GM19025 (cell line): ENCODE measurements around the gene EVL.

Experiments used
- ATAC-seq: cut with Tn5 transposase; IDR thresholded peaks from one replicate; pipeline ENCODE4 v1.9.1; 2021; ENCODE audit warnings: mild to moderate bottlenecking, low read depth, moderate library complexity; ENCODE audit not compliant: unreplicated experiment

EVL gene

DNA sequence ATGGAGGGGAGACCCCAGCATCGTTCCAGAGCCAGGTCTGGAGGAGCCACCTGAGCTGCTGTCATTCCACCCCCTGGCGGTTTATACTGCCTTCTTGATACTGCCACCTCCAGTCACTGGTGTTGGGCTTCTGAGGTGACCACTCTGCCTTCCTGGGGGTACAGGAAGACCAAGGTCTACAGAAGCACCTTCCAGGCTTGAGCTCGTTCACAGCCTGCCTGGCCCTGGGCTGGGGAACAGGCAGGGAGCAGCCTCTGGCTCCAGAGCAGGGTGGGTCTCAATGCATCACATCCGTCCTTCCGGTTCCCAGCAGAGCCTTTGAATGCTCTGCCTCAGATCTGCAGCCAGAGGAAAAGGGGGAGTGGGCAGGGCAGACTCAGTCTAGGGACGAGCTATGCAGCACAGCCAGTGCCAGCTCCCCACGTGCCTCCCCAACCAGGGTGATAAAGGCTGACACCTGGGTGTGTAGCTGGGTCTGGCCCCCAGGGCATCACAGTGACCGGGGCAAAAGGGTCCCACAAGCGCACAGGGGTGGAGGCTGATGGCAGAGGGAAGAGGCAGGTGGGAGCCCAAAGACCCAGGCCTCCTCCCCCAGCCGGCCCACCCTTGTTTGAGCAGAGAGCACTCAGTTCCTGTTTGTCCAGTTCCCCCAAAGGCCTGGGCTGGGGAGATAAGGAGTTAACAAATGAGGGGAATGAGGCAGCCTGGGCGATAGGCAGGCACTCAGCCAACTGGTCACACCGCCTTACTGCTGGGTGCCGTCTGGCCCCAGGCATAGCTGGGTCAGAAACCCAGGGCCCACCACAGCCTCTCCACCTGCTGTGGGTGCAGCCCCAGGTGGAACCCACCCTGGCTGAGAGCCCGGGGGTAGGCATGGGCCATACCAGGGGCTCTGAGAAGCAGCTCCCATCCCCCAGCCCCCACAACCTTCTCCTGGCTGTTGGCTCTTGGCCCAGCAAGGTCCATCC is 77.1 kb downstream of the EVL start:
- no peak for ATAC-seq

DNA sequence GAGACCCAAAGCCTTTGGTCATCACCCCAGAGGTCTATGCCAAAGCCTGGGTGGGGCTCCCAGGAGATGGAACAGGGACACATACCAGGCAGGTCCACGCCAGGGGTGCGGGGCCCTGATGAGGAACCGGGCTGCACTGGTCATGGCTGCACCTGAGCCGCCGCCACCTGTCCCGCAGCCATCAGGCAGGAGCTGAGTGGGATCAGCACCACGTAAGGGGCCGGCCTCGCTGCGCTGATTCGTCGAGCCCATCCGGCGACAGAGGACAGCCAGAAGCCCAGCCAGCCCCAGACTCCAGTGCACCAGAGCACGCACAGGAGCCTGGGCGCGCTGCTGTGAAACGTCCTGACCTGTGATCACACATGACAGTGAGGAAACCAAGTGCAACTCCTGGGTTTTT is 78.3 kb downstream of the EVL start:
- ATAC-seq = no peak

DNA sequence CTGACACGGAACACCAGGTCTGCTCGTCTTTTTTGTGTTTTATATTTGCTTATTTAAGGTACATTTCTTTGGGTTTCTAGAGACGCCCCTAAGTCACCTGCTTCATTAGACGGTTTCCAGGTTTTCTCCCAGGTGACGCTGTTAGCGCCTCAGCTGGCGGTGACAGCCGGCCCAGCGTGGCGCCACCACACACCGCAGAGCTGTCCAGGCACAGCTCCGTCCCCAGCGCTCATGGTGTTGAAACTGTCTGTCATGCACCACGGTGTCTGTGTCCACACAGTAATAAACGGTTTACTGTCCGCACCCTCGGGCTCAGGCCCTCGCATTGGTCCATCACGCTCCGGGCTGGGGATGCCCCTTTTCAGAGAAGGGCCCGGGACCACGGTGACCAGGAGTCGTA is 78.7 kb downstream of the EVL start:
- ATAC-seq = no peak

DNA sequence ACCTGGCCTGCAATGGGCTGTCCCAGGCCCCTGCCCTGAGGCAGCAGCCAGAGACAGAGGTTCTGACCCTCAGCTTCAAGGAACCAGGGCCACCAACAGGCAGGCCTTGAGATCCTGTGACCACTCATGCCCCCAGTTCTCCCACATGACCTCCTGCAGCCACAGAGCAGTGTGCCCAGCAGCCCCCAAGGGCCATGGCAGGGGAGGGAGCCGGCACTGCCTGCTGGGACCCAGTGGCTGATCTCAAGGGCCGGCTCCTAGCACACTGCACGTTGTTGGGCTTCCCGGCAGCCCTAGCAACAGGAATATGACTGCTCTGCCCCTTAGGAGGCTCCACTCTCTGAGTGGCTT is 79.4 kb downstream of the EVL start:
- no peak for ATAC-seq

DNA sequence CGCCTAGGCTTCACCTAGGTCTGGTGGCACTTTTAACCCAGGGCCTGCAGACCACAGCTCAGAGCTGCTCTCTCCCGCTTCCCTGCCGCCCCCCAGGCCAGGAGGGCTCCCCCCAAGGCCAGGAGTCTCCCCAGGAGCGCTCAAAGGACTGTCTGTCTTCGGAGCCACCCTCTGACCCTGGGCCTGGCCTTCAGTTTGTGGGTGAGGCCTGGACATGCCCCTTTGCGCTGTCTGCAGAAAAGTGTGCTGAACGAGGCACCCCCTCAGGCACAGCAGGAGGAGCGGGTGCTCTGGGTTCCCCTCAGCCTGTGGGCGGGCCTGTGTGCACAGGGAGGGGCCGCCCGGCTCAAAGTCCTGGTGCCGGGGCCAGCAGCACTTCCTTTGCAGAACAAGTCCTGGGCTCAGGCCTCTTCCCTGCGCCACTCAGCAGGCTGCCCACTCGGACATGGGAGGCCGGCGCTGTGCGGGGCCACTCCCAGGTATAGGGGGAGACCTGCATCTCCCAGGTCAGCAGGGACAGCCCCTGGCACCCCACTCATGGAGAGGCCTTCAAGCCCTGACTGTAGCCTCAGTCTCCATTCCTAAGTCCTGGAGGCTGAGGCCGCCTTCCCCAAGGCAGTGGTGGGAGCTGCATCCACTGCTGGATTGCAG is 79.9 kb downstream of the EVL start:
- ATAC-seq = no peak

DNA sequence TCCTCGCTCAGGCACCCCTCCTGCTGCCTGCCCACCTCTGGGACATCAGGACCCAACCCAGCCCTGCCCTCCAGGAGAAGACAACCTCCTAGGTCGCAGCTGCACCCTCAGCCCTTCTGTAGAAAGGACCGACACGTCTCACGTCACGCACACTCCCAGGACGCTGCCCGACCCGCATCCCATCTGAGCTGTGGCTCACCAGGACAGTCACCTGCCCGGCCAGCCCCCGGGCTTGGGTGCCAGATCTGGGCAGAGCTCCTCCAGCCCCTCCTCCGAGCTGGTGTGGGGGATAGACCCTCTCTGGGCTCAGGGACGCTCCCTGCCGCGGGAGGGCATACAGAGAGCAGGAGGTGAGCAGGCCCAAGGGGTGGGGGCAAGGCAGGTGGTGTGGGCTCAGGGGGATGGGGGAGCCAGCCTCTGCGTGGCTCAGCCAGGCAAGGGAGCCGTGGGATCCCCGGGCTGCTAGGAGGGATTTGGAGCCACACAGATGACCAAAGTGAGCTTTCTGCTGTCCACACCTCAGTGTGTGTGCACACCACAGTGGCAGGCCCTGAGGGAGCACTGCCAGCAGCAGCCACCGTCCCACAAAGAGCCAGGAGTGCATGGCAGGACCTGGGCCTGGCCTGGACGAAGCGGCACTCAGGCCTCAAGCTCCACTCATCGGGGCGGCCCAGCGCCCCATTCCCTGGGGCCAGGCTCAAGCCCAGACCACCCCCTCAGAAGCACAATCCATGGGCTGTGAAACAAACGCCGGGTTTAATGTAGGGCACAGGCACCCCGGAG is 80.7 kb downstream of the EVL start:
- no peak for ATAC-seq

DNA sequence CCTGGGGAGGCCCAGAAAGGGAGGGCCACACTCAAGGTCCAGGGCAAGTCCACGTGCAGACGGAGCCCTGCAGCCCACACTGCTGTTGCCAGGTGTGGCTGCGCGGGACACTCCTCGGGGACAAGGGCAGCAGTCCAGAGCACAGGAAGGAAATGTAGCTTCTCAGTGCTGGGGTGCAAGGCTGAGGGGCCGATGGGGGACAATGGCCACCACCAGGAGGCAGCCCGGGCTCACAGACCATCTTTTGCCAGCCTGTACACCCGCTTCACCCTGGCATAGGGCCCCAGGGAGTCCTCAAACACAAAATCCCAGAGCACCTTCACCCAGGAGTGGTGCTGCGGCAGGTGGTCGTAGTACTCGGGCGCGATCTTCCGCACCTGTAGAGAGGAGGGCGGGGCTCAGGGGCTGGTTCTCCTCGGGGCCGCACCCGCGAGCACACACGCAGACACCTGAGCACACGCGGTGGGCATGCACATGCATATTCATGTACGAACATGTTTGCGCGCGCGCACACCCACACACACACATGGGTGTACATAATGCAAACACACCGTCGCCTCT is 81.4 kb downstream of the EVL start:
- ATAC-seq = no peak

DNA sequence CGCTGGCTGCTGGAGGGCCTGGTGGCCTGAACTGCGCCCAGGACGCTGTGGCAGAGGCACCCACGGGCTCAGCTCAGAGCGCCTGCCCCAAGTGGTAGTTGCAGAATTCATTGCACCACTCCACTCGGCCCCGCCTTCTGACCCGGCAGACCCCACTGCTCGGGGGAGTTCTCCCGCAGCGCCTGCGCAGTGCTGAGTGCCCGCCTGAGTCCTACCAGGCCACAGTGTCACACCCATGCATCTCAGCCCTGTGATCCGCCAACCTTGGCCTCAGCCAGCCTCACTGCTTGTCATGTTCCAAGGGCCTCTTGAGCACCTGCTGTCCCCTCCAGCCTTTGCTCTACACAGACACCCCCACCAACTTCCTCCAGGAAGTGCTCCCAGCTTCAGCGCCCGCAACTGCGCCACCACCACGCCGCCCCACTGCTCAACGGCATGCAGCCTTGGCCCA is 82.0 kb downstream of the EVL start:
- no peak for ATAC-seq

DNA sequence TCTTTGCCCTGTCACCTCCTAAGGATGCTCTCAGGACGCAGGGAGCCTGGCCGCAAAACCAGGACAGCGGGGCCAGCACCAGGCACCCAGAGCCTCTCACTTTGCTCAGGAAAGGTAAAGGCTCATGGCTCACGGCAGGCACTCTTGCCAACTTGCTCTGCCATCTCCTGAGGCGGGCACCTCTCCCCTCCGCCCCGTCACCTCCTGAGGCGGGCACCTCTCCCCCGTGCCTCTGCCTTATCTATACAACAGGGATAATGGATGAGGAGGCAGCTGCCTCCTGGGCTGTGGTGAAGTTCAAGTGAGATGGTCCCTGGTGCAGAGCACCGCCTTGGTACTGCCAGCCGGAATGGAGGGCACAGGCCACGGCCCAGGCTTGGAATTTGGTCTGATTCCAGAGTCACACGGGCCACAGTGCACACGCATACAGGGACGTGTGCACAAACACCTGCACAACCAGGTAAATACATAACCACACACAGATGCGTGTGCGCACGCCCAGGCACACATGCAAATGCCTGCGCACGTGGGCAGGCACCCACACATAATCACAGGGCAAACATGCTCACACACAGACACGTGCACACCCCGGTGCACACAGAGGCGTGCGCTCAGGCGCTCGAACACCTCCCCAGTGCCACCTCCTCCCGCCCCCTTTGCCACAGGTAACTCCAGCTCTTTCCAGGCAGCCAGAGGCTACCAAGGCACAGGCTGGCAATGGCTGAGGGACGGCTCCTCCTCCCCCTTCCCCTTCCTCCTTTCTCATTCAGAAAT is 82.7 kb downstream of the EVL start:
- ATAC-seq = no peak

DNA sequence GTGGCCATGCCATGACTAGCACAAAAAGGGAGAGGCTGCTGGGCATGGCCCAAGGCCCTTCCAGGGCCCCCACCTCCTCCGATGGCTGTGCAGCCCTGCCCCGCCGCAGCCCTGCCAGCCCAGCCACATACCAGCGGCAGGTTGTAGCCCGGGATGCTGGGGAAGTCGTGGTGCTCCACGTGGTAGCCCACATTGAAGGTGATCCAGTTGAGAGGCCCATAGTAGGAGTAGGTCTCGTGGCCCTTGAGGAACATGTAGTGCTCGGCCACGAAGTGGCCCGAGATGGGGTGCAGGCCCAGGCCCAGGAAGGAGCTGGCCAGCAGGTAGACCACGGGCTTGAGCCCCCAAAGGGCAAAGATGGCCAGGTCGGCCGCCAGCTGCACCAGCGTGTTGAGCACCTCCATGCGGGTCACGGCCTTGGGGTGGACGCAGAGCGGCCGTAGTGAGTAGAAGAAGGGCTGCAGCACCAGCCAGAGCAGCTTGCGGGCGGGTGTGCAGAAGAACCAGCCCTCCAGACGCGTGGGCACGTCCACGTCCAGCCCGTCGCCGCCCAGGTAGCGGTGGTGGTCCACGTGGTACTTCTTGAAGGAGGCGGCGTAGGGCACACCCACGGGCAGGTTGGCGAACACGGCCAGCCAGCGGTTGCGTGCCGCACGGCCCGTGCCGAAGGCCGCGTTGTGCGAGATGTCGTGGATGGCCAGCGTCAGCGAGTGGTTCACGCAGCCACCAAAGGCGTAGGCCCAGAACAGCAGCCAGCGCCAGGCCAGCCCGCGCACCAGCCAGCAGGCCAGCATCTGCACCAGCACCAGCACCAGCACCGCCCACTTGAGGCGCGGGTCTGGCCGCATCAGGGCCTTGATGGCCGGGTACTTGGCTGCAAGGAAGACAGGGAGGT is 83.9 kb downstream of the EVL start:
- ATAC-seq = no peak

DNA sequence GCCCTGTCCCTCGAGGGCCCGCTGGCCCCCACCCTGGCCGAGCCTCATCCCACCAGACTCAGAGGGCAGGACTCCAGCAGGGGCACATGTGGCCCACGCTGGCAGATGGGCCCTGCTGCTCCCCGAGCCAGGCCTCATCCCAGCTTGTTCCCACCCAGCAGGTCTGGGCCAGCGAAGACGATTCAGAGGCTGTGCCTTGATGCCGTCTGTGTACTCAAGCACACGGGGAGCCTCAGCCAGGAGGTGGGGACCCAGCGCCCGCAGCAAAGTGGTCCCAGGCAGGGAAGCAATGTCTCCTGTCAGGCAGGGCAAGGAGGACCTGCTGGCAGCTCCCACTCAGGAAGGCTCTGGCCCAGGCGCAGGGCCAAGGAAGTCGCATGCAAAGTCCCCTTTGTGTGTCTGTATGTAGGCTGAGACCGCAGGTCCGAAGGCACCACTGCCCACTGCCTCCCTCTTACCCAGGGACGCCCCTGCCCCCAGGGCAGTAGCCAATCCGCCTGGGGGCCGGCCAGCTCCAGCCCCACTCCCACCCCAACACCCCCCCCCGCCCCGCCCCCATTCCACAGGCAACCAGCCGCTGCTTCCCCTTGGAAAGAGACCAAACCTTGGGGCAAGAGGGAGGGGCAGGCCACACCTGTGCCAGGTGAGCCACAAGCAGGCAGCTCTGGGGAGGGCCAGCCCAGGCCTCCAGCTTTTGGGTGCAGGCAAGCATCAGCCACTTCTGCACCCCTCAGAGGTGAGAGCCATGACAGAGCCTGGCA is 84.8 kb downstream of the EVL start:
- ATAC-seq = no peak

DNA sequence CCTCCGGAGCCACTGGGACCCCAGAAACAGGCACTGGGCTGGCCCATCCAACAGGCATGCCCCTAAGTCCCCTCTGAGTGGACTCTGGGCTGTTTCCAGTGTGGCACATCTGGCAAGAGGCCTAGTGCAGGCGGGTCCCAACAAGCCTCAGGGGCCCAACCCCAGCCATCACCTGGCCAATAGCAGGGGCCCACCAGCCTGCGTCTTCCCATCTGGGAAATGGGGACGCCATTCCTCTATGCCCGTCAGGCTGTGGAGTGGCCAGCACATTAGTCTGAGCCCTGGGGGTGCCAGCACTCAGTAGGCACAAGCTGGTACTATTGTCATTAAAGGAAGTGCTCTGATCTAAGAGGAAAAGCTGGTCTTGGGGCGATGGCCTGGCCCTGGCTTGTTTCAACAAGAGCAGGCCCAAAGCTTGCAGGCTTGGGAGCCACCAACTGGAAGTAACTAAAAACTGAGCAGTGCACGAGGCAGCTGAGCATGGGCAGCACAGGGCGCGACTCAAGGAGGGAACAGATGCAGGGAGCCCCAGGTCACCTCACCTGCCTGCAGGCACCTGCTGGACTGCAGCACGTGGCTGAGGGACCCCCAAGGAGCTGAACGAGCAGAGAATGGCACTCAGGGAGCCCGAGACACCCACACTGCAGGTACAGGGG is 85.8 kb downstream of the EVL start:
- ATAC-seq = no peak

DNA sequence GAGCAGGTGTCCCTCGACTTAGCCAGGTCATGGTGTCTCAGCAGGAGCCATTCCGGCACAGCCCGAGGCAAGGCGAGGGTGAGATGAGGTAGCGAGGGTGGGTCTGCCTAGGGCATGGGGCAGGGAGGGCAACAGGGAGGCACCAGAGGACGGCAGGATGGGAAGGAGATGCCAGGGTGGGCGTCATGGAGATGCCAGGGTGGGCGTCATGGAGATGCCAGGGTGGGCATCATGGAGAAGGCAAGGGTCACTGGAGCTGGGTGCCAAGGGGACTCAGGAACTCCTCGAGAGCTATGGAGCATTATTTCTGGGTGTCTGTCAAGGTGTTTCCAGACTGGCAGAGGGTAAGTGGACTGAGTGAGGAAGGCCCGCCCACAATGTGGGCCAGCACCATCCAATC is 86.9 kb downstream of the EVL start:
- ATAC-seq = no peak

DNA sequence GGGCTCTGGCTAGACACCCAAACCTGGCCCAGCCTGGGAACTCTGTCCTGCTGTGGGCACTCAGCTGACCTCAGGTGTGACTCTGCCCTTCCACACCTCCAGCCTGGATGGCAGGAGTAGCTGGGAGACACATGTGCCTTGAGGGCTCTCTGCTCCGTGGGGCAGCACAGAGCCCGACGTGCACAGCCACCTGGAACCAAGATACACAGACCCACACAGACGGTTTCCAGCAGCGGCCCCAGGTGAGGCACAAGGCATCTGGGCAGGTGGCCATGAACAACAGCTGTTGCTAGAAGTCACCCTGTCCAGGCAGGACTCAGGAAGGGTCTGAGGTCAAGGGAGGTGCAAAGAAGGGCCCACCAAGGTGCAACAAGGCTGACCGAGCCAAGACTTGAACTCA is 88.3 kb downstream of the EVL start:
- no peak for ATAC-seq

DNA sequence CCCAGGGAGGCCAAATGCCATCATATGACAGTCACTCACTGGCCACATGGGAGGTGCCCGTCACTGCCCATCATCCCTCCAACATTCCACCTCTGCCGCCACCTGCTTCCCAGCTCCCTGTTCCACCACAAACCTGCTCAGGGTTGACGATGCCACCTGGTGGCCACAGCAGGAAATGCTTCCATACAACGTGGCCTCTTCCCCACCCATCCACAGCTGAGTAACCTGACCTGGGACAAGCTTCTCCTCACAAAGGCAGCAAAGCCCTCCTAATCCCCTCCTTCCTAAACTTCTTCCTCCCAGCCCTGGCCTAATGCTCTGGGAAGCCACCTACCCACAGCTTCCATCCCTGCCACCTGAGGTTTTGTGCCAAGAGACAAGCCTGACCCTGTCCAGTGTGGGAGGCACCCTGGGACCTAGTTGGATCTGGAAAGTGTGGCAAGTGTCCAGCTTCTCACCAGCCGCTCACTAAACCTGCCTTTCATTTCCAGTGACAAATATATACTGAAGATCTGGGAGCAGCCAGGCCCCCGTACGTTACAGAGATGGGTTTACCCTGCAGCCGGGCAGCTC is 89.9 kb downstream of the EVL start:
- ATAC-seq = no peak

DNA sequence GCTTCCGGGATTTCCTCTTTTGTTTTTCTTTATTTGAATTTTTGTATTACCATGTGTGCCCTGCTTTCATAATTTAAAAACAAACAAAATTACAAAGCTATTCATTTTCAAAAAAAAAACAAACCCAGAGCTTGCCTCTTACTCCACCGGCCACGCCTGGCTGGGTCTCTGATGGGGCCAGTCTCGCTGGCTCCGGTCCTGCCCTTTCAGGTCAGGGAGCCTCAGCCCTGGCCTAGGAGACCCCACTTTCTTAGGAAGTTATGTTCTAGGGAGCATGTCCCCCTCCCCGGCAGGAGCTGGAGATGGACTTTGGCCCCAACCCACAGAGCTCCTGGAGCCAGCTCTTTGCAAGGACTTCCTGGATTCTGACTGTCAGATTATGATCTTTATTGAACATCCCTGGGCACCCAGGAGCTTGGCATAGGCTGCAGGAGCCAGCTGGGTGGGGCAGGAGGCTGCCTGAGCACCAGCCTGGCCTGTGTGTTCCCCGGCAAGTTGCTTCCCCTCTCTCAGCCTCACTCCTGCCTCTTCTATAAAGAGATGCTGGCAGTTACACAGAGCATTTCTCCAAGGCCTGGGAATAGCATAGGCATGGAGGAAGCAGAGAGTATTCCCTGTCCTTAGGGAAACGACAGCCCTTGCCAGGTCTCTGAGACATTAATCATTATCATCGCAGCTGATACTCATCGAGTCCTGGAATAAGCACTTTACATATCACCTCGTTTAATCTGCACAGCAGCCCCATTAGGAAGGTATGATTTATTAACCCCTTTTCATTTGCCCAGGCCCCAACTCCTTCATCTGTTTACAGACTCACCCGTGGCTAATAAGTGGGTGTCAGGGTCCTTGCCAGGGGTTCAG is 90.8 kb downstream of the EVL start:
- no peak for ATAC-seq

DNA sequence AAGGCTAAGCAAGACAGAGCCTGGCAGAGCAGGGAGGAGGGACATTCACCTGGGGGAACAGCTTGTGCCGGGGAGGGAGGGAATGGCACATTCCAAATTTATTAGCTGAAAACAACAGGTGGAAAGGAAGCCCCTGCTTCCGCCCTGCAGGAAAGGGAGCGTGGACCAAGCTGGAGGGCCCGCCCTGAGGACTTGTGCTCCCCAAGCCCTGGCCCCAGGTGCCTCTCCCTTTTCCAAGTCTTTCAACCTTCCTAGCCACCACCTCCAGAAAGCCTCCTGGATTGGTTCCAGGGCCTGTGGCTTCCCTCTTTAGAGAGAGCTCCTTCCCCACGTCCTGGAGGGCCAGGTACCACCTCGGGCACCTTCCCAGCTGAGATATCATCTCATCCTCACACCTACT is 91.6 kb downstream of the EVL start:
- ATAC-seq = no peak
